HG02884 (cell line): ENCODE measurements around the gene PRDM4.

Experiments
- ATAC-seq: cut with Tn5 transposase; IDR thresholded peaks from one replicate; pipeline ENCODE4 v1.9.1; 2021; ENCODE audit warnings: mild to moderate bottlenecking, moderate library complexity; ENCODE audit not compliant: unreplicated experiment

Gene PRDM4, protein sequence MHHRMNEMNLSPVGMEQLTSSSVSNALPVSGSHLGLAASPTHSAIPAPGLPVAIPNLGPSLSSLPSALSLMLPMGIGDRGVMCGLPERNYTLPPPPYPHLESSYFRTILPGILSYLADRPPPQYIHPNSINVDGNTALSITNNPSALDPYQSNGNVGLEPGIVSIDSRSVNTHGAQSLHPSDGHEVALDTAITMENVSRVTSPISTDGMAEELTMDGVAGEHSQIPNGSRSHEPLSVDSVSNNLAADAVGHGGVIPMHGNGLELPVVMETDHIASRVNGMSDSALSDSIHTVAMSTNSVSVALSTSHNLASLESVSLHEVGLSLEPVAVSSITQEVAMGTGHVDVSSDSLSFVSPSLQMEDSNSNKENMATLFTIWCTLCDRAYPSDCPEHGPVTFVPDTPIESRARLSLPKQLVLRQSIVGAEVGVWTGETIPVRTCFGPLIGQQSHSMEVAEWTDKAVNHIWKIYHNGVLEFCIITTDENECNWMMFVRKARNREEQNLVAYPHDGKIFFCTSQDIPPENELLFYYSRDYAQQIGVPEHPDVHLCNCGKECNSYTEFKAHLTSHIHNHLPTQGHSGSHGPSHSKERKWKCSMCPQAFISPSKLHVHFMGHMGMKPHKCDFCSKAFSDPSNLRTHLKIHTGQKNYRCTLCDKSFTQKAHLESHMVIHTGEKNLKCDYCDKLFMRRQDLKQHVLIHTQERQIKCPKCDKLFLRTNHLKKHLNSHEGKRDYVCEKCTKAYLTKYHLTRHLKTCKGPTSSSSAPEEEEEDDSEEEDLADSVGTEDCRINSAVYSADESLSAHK

GRCh38 chr12:107760809-107761501 lies at the start of gene PRDM4:
TSS of gene PRDM4 (minus strand) at chr12:107761137. CDS start at chr12:107760515, 622 bp downstream.
- ATAC-seq: peak; percentile 95

- no peak for ATAC-seq
These were observed 46.7 kb upstream of the PRDM4 start for GRCh38 chr12:107807471-107808150.

DNA sequence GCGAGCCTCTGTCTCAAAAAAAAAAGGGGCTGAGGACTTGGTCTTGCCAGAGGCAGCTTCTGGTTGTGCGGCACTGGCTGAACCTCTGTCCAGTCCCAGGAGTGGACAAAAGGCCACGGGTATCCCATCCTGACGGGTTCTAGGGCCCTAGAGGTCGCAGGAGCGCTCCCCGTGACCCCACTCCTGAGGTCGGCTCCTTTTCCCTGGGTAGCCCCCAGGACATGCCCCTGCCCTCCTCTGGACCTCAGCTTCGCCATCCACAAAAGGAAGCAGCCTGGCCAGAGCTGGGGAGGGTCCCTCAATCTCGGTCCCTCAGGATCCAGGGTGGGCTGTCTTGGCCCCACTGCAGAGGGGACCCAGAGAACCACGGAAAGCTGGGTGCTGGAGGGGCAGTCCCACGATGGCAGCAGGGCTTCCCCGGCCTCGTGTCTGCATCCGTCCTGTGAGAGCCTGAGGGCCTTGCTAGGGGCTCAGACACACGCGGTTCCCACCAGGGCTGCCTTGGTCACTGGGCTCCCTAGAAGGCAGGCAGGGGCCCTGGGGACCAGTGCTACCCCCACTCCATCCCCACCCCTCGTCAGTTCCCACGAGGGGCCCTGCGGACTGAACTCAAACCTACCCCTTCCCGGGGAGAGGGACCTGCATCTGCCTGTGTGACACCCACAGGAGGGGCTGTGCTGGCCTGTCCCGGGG lies 44.7 kb upstream of the PRDM4 start:
- no peak for ATAC-seq

- ATAC-seq: no peak
These were observed 42.2 kb upstream of the PRDM4 start for GRCh38 chr12:107803092-107803491.

DNA sequence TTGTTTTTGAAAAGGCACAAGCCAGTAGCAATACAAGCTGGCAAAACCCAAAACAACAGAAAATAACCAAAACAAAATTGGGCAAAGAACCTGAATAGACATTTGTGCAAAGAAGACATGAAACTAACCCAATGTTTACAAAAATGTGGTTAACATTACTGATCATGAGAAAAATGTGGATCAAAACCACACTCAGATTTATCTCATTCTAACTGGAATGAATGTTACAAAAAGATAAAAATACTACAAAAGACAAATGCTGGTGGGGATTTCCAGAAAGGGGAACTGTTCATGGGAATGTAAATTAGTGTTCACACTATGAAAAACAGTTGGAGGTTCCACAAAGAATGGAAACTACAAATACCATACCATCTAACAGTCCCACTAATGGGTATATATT lies 40.2 kb upstream of the PRDM4 start:
- no peak for ATAC-seq

GRCh38 chr12:107798580-107798979 lies 37.6 kb upstream of the PRDM4 start:
- ATAC-seq: no peak

DNA sequence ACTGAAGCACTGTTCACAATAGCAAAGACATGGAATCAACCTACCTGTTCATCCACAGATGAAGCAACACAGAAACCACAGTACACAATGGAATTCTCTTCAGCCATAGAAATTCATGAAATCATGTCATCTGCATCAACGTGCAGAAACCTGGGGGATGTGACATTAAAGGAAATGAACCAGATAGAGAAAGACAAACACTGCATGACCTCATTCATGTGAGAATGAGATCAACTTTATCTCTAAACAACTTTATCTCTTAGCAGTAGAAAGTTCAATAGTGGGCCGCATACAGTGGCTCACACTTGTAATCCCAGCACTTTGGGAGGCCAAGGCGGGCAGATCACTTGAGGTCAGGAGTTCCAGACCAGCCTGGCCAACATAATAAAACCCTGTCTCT lies 33.5 kb upstream of the PRDM4 start:
- ATAC-seq: no peak

DNA sequence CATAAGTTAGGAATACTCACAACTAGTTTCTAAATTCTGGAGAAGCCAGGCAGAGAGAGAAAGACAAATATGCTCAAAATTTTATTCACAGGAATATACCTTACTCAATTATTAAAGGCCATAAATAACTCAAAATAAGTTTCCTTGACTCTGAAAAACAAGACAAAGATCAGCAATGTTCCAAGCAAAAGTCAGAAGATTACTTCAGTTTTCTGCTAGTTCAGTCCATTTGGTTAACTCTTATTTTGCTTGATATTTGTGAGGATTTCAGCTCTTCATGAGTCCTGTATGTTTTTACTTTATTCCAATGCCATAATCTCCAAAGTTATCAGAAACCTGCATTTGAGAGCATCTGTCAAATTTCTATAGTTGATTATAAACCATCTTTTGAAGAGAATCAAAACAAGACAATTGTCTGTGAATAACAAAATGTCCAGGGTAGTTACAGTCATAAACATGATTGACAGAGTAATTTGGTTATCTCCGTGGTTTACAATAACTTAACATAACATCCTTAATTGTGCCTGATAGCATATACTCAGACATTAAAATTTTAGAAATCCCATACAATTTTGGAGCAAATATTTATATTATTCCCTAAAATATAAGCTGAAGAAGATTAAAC lies 30.6 kb upstream of the PRDM4 start:
- no peak for ATAC-seq

DNA sequence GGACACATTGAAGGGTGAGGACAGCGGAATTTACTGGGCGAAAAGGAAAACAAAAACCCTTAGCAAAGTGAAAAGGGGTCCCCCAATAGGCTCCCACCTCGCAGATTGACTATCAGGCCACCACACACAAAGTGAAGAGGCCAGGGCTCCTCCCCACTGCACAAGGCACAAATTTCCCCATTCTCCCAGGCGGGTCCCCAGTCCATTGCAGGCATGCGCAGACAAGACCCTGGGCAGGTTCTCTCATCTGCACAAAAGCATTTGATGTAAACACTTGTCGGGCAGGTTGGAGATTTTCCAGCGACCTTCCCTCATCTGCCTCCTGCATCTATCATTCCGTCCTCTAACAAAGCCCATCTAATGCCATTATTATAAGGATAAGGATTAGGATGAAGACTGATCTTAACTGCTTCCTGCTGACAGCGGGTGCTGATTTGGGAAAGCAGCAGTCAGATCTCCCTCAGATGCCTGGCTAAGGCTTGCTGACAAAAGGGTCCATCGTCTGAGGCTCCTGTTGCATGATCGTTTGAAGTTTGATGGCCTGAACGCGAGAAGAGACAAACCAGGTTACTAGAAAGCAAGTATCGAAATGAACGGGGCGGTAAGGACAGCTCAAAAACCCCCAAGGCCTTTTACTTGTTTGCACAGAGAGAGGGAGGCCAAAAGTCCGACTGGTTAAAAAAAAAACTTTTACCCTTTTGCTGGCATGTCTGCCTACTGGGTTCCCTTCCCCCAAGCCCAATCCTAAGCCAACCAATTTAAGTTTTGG lies 27.9 kb upstream of the PRDM4 start:
- no peak for ATAC-seq

GRCh38 chr12:107788281-107788680 lies 27.3 kb upstream of the PRDM4 start:
- ATAC-seq: no peak

DNA sequence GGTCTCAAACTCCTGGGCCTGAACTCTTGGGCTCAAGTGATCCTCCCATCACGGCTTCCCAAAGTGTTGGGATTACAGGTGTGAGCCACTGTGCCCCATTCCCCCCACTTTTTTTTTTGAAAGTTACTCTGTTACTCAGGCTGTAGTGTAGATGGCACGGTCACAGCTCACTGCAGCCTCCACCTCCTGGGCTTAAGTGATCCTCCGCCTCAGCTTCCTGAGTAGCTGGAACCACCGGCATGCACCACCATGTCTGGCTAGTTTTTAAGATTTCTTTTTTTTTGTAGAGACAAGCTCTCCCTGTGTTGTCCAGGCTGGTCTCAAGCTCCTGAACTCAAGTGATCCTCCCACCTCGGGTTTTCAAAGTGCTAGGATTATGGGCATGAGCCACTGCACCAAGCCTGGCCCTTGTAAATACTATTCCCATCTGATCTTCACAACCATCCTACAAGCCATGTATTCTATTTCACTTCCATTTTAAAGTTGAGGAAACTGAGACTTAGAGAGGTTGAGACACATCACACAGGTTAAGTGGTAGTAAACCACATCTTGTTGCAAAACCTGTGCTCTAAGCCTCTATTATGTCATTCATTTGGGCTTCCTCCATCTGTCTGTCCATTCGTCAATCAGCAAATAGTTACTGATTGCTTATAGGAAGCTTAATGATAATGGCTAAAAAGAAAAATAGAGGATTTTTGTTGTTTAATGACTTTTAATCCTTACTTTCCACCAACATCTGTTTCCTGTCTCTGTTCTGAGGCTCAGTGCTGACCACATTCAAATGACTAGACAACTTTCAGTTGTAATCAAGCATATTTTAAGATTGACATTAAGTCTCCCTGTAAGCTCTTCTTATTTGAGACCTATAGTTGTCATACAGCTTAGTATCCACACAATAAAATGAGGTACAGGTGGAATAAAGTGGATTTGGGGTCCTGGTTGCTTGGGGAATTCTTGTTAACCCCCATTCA lies 22.8 kb upstream of the PRDM4 start:
- peak; percentile 54 for ATAC-seq

DNA sequence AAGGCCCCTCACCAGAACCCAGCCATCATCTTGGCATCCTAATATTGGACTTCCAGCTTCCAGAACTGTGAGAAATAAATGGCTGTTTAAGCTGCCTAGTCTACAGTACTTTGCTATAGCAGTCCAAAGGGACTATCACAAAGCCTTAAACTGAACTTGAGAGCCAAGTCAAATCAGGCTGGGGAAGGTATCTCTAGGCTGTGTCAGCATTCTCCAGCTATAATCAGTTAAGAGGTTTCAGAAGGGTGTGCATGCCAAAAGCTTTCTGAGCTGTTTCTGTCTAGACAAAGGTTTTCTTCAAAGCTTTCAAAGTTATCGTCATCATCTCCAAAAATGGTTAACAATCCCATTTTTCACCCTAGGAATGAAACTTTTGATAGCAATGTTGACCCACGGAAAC lies 21.1 kb upstream of the PRDM4 start:
- ATAC-seq: no peak

GRCh38 chr12:107780298-107780697 lies 19.4 kb upstream of the PRDM4 start:
- no peak for ATAC-seq

DNA sequence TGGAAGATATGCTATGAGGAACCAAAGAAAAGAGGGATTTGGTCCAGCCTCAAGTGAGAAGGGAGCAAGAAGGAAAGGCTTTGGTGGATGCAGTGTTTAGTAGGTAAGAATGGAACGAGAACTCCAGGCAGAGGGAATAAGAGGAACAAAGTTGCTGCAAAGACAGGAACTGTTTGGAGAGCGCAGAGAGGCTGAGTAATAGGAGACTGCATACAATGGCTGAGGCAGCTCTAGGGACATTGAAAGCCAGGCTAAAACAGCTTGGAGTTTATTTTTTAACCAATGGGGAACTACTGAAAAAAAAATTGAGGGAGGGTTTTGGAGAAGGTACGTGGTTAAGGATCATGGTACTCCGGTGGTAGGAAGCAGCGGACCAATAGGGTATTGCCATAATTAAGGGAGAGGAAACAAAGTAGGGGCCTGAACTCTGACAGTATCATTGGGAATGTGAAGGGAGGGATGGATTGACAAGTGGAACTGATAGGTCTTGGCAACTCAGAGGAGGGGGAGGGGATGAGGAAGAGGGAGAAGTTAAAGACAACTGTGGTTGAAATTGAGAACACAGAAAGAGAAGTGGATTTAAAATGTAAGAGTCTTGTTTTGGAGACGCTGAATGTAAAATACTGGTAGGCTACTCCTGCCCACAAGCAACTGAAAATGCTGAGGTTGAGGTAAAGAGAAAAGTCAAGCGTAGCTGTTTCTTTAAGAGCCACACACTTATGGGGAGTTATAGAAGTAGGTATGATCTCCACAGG lies 18.3 kb upstream of the PRDM4 start:
- peak; percentile 62 for ATAC-seq

DNA sequence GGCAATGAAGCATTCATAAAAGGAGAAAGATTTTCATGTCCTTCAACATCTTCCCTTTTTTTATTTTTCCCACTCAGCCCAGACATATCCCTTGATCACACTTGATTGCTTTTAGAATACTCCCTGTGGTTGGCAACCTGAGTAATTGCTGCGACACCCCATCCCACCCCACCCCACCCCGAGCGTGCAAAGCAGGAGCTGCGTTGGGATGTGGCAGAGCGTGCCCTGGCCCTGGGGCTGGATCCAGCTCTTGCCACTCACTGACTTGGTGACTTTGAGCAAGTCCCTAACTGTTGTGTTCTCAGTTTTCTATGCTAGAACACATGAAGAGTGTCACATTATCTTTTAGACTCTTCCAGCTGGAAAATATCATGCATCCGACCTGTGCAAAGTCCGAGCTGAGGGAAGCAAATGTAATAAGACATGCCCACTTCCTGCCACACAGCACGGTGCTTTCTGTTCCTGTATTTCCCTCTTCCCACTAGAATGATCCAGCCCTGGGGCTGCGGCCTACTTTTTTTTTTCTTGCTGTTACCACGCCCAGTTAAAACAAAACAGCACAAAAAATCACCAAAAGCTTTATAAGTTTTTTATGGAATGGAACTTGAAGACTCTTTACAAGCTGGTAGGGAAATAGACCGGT lies 17.6 kb upstream of the PRDM4 start:
- no peak for ATAC-seq

GRCh38 chr12:107776171-107776570 lies 15.2 kb upstream of the PRDM4 start:
- no peak for ATAC-seq
